22Rv1 (cell line): ENCODE data around the gene SMARCA4.
A peak's percentile ranks its signal among the peaks of the same experiment; 100 is the strongest.
"Not testable (repeated sequence)": the region's sequence is repeated elsewhere in the genome, so short reads cannot be mapped to it uniquely, and the experiment has no call there.

ENCODE experiments used
- H3K27ac ChIP-seq: fragments of 450-650 bp; 2 replicates; pipeline ENCODE4 v1.5.1; 2017
- CTCF ChIP-seq: fragments of 450-650 bp; IDR thresholded peaks from 2 replicates; pipeline ENCODE4 v1.5.1; 2017; ENCODE audit warnings: mild to moderate bottlenecking
- ZFX ChIP-seq: fragments of 450-650 bp; IDR thresholded peaks from 2 replicates; pipeline ENCODE4 v1.6.1; 2017; ENCODE audit warnings: antibody characterized with exemption, borderline replicate concordance

SMARCA4 gene

GRCh38 chr19:10936661-10937084 lies 24.2 kb upstream of the SMARCA4 start:
- TF ChIP-seq CTCF (peak; percentile 84), ZFX (no peak)
- peak overlapping the region; percentile 38; the same call in 1 of the 2 replicates for H3K27ac ChIP-seq

- peak overlapping the region; percentile 94 for H3K27ac ChIP-seq
Measured at GRCh38 chr19:10941649-10942048, 19.2 kb upstream of the SMARCA4 start.

- H3K27ac ChIP-seq: not testable (repeated sequence)
Measured at GRCh38 chr19:10943412-10943811, 17.4 kb upstream of the SMARCA4 start.

GRCh38 chr19:10945264-10945663 lies 15.6 kb upstream of the SMARCA4 start:
- TF ChIP-seq CTCF: no peak
- TF ChIP-seq ZFX: no peak
- no peak overlapping the region for H3K27ac ChIP-seq

GRCh38 chr19:10946958-10947657 lies 13.7 kb upstream of the SMARCA4 start:
- TF ChIP-seq ZFX (no peak), CTCF (no peak)
- H3K27ac ChIP-seq: no peak overlapping the region

GRCh38 chr19:10952809-10953208 lies 8.0 kb upstream of the SMARCA4 start:
- peak overlapping the region; percentile 74 for H3K27ac ChIP-seq
- no peak for TF ChIP-seq ZFX
- no peak for TF ChIP-seq CTCF

- H3K27ac ChIP-seq: peak overlapping the region; percentile 79
Measured at GRCh38 chr19:10959277-10959968, 1.4 kb upstream of the SMARCA4 start.

- TF ChIP-seq ZFX (no peak), CTCF (no peak)
- H3K27ac ChIP-seq: peak overlapping the region; percentile 79
Measured at GRCh38 chr19:10961073-10961860, 437 bp downstream of the SMARCA4 start.
